GM19025 (cell line): ENCODE measurements around the gene SLC10A7.

ENCODE experiments used
- ATAC-seq: cut with Tn5 transposase; IDR thresholded peaks from one replicate; pipeline ENCODE4 v1.9.1; 2021; ENCODE audit warnings: mild to moderate bottlenecking, low read depth, moderate library complexity; ENCODE audit not compliant: unreplicated experiment

SLC10A7 gene

DNA sequence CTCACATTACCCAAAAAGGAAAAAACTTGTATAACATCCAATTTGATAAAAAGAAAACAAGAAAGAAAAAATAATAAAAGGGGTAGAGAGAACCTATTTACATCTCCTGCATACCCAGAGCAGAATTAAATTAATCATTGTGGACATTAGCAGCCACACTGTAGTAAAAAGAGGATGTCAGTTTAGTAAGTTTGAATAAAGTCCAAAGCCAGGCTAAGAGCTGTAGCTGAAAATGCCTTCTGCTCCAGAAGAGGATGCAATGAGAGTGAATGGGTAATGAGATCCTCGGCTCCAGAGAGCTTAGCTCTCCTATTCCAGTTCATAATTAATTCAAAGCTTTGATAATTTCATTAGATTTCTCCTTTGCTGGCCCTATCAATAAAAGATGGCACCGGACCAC, 78.2 kb downstream of the SLC10A7 start:
- ATAC-seq, result no peak

DNA sequence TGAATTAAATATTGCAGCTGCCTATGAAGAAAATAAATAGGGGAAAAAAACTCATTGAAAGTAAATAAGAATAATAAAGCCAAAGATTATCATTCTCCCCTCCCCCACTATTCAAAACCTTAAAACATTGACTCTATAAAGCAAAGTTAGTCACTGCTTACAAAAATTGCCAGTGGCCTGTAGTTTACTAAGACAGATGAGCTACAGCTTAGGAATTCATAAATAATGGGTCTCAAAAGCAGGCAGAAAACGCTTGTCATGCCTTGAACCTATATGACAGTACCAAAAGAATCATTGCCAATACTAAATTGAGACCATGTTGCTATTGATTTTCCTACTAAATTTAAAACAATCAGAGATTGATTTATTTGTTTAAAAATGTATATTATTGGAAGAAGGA, 78.9 kb downstream of the SLC10A7 start:
- no peak for ATAC-seq

DNA sequence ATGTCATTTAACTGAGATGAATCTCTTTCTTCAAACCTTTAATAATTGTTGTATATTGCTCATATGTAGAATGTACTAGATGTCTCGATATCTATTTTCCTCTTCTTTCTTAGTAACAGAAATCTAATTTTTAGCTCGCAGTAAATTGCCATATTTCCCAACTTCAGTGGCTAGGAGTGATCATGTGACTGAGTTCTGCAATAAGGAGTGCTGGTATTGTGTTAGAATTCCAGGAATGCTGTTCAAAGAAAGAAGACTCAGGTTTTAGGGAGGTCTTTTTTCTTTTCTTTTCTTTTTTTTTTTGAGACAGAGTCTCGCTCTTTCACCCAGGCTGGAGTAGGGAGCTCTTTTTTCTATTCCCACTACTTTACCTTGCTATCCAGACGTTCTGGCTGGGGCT, 81.7 kb downstream of the SLC10A7 start:
- no peak for ATAC-seq

DNA sequence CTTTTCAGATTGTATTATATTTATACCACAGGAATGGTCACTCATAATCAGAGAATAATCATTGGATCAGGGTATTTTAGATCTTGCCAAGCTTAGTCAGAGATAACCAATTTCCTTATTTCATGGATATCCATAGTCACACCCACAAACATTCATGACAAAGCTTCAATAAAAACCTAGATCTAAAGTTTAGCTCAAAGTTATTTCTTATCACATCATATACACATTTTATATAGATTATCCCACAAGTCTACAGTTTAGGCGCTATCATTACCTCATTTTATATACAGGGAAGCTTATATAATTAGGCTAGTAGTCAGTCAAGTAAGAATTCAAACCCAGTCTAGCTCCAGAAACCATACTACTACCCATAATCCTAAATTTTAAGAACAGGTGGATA, 82.3 kb downstream of the SLC10A7 start:
- no peak for ATAC-seq

DNA sequence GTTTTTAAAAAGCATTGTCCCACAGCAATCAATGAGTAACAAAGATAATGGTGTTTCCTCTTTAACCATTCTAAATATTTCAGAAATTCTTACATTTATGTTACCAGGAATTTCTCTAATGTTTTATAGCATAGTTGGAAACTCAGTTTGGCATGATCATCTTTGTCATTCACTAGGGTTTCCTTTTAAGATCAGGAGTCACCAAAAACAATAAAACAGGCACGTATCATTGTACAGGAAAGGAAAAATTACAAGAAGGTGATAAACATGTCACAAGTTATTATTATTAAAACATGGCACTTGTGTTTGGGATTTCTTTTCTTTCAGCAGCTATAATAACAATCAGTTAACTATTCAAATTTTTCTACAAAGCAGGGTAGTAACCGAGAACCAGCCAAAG, 84.0 kb downstream of the SLC10A7 start:
- ATAC-seq, result no peak

DNA sequence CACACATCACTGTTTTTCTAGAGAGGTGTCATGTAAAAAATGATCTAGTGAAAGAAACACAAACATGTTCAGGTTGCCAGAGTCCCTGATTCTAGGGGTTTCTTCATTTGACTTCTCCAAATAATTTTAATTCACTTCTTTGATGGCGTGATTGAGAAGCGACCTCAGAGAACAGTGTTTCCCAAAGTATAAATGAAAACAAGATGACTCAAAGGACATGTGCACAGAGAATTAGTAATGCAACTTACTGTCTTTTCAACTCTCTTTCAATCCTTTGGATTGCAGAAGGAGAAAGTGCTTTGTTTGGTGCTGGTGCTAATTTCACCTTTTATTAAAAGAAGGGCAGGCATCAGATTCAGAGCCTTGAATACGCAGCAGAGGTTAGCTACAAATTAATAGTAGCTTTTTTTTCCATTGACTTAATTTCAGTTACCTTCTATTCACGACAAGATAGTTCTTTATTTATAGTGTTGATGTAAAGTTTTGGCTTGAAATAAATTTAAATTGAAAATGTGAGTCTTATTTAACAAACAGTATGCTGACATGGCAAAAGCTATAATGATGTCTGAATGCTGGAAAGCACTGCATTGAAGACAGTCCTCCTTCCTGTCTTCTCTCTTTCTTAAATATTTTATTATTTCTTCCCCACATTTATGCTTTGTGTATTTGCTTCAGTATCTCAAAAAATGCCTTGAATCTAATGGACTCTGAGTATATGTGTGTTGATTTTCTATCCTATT, 85.1 kb downstream of the SLC10A7 start:
- ATAC-seq, result no peak

DNA sequence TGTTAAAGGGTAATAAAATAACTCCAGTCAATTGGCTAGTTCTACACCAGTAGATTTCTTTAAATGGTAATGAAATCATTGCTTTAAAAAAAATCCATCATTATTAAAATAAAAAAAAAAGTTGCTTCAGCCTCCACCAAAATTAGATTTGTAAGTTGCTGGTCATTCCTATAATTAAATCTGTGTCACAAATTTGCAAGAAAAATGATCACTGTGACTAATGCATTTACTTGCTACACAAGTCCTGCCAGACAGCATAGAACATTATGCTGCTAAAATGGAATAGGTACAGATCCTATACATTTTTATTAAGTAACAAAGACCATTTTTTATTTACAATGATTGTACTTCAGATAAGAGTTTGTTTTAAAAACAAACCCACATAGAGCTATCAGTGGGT, 85.8 kb downstream of the SLC10A7 start:
- no peak for ATAC-seq

DNA sequence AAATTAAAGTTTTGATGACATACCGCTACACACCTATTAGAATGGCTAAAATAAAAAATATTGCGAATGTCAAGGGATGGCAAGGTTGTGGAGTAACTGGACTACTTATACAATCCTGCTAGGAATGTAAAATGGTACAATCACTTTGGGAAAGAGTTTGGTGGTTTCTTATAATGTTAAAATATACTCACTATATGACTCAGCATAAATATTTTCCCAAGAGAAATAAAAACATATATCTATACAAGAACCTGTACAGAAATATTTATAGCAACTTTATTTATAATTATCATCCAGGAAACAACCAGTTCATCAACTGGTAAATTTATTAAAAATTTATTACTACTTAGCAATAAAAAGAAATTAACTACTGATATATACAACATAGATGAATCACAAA, 89.7 kb downstream of the SLC10A7 start:
- ATAC-seq, result no peak

DNA sequence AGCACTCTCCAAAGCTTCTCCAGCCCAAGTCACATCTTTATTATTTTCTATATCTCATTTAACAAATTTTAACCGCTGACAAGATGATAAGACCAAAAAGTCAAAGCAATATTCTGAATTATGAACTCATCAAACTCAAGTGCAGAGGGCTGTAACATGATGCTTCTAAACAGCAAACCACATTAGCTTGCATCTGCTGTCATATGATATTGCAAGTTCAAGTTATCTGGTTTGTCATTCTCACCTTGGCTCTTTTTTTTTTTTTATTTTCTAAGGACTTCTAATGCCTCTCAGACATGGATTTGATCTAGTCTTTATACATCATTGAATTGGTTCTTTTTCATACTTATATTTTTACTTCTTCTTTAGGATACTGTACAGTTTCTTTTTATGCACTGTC, 93.4 kb downstream of the SLC10A7 start:
- ATAC-seq, result no peak

DNA sequence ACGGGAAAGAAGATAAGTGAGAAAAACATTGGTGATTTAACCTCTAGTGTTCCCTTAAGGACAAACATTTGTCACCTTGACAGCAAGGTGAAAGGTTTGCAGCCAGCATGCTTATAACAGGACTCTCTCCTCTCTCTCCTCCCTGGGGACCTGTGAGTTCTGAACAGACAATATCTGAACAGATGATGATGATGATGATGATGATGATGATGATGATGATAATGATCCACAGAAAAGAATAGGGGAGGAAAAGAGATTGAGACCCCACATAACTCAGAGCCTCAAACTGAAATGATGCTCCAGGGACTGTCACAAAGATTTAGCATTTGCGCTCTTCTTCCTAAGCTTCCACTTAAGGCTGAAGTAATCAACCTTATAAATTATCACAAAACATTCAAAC, 103.9 kb downstream of the SLC10A7 start:
- no peak for ATAC-seq

DNA sequence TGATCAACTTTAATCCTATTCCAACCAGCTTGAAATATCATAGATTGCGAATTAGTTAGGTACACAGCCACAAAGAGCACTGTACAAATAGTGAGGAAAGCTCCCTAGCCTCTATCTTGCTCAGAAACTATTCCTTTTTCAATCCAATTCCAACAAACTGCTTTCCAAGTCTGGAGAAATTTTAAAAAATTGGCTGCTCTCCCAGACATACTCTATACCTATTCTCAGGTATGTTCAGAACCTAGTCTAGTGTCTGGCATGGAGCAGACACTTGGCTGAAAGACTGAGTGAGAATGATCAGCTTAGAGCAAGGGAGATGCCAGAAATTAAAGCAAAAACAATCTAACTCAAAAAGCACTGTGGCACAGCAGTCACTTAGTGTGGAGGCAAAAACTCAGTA, 105.9 kb downstream of the SLC10A7 start:
- no peak for ATAC-seq

DNA sequence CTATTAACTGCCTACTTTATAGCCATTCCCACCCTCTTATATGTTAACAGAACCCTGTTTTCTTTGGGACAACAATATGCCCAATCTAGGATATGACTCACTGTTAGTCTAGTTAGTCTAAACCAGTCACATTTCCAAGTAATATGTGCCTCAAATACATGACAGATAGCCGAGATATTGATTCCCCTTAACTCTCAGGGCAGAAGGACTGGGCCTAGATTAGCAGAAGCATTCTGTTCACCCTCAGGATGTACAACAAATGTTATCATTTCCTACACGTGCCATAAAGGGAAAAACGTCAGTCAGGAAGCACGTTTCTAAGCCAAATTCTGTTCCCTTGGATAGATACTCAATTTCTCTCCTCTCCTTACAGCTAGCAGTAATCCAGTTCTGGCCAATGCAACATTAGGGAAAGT, 114.1 kb downstream of the SLC10A7 start:
- ATAC-seq, result no peak

DNA sequence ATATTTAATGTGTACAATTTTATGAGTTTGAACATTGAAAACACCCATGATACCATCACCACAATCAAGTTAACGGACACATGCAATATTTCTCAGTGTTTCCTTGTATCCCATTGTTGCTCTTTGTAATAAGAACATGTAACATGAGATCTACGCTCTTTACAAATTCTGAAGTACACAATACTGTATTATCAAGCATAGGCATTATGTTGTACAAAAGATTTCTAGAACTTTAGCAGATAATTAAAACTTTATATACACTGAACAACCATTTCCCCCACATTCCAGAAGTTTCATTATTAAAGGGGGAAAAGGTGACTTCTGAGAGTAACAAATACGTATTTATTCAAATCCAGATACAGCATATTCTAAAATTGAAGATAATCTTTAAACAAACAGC, 114.5 kb downstream of the SLC10A7 start:
- no peak for ATAC-seq

DNA sequence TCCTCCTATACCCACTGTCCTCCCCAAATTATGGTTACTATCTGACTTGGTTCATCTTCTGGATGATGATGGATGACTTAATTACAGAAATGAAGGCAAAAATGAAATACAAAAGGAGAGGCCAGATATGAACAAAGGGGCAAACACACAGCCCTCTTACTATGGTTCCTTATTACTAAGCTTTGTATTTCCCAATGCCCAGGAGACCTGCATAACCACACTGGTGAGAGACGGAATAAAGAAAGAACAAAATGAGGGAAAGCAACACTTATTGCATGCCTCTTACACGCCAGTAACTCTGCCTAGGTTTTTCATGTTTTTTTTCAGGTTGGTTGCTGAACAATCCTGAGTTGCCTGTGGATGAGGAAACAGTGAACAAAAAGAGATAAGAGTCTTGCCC, 120.5 kb downstream of the SLC10A7 start:
- no peak for ATAC-seq

DNA sequence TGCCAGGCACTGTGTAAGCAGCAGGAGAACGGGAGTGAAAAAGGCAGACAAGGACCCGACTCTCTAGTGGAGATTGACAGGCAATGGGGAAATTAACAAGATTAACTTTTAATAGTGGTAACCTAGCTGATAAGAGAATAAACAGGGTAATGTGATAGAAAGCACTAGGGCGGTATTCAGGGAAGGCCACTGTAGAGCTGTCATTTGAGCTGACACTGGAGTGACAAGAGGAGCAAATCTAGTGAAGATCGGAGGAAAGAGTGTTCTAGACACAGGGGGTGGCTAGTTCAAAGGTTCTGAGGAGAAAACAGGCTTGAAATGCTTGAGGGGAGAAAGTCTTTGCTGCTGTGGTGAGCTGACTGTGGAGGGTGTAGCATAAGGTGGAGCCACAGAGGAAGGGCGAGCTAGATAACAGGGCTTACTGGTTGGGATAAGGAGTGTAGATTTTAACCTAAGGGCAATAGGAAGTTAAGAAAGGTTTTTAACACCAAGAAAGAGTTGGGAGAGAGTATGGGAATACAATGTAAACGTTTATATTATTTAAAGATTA, 122.8 kb downstream of the SLC10A7 start:
- no peak for ATAC-seq

DNA sequence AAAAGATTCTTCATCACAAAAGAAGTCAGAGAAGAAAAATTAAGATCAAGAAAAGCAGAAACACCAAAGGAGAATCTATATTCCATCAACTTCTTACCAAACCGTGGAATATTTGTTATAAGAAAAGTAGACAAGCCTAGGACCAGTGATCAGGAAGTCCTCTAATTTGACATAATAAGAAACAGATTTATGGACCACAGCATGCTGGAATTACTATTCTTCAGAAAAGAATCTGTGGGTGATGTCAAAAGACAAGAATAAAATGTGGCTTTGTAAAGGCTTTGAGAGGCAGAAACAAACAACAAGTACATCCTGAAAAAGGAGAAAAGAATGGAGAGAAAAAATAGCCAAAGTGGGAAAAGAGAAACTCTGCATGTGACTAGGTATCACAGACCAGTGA, 123.3 kb downstream of the SLC10A7 start:
- ATAC-seq, result no peak

DNA sequence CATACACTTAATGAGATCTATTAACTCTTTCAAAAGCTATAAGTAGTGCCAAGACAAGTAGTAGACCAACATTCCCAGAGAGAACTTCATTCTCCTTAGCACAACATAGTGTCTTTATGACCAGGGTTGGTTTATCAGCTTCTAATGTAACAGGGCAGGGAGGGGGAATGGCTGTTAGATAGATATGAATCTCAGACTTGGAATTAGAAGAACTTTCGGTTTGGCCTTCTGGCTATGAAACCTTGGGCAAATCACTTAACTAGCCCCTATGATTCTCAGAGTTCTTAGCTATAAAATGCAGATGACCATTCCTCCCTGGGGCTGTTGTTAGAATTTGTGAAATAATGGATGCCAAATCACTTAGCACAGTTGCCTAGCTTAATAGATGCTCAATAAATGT, 132.2 kb downstream of the SLC10A7 start:
- no peak for ATAC-seq

DNA sequence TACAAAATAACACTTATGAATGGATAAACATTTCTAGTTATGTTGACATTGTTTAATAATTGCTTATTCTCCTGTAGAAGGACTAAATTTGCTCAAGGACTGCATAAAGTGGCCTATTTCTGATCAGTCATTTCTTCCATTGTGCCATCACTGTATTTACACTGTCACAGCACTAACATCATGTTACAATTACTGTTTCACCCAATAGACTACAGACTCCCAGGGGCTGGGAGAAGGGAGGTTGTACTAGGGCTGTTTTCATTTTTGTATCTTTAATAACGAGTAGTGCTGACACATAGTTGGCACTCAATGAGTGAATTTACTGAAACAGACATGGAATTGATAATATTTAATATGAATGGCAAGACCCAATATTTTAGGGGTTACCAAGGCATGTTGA, 139.5 kb downstream of the SLC10A7 start:
- no peak for ATAC-seq

DNA sequence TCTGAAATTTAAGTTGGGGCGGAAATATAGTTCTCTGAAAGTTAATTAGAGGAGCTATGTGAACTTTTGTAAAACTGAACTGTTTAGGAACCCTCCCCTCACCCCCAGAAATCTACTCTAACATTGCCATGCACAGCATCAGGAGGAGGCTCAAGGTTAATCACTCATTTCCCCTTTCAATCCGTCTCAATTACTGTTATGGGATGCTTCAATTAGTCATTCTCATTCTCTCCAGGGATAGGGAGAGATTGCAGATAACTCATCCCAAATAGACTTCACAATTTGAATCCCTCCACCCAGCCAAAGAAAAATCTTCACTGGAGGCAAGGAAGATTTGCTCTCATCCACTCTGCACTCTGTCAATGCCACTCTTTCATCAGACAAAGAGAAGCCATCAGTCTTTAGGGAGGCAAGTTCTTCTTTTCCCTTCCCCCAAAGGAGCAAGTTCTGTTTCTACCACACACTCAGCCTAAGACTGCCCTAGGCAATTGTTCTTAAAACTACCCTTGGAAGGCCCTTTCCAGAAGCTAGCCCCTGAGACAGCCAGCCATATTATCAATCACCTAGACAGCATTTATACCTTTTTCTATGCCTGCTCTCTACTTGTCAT, 140.4 kb downstream of the SLC10A7 start:
- ATAC-seq, result no peak

DNA sequence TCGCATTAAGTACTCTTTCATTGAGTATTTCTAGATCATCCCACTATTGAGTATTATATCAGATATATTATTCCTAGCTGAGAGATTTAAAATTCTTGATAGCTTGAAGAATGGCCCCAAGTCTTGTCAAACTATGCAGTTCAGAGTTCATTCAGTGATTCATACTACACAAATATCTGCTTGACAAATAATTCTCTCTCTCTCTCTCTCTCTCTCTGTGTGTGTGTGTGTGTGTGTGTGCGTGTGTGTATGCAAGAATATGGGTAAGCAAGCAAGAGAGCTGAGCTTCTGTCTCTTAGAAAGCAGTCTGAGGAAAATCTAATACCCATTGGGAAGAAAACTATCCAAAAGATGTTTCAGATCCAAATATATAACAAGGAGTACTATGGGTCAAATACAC, 142.0 kb downstream of the SLC10A7 start:
- ATAC-seq, result no peak

DNA sequence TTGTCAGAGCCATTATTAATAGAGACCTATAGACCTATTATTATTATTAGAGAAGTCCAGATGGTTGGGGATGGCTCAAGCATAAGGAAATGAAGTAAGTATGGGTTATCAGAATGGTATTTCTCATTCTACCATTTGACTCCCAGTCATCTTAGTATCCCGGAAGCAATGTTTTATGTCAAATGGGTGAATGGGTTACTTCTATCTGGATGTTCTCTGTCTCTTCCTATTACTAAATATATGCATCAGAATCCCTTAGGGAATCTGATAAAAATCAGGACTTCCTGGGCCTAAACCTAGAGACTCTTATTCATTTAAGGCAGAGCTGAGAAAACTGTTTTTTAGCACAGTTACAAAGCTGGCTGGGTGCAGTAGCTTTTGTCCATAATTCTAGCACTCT, 149.9 kb downstream of the SLC10A7 start:
- no peak for ATAC-seq

DNA sequence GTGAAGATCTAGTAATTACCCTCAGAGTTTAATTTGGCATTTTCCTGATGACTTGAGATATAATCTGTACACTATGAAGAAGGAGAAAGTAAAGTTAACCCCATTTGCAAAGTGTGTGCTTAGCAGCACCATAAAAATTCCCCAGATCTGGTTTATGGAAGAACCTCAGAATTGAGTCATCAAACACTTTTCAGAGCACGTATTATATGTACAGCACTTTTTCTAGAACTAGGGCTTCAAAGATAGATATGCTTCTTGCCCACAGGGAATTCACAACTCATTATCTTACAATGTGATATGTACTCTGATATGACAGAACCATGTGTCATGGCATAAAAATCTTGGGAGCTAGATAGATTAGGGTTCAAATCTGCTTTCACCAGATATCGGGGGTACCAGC, 150.9 kb downstream of the SLC10A7 start:
- ATAC-seq, result no peak
